Smooth muscle cell (in vitro differentiated cells): ENCODE measurements around the gene CARM1. TPM values are rescaled to one million over a fixed set of nuclear protein-coding genes. Genes with fewer than 3 reads are reported as not detected.

Experiments used
- DNase-seq: peaks from one replicate; lab custom pipeline; 2025; ENCODE audit not compliant: unreplicated experiment; lab: John Stamatoyannopoulos, UW
- H2AFZ ChIP-seq: fragments of 200-600 bp; sonication (generic); 2 replicates; pipeline ENCODE4 v1.6.0; 2016; ENCODE audit warnings: antibody characterized with exemption, low read depth, mild to moderate bottlenecking
- H3F3A ChIP-seq: fragments of 200-600 bp; sonication (generic); 2 replicates; pipeline ENCODE4 v1.6.0; 2017; ENCODE audit warnings: antibody characterized with exemption, low read depth
- H3K27ac ChIP-seq: fragments of 200-600 bp; sonication (generic); 2 replicates; pipeline ENCODE4 v1.5.1; 2016; ENCODE audit warnings: low read depth, mild to moderate bottlenecking
- H3K27me3 ChIP-seq: fragments of 200-600 bp; sonication (generic); 2 replicates; pipeline ENCODE4 v1.6.1; 2016; ENCODE audit warnings: low read depth, mild to moderate bottlenecking
- H3K36me3 ChIP-seq: fragments of 200-600 bp; sonication (generic); 2 replicates; pipeline ENCODE4 v1.5.1; 2016; ENCODE audit warnings: low read depth
- H3K4me1 ChIP-seq: fragments of 200-600 bp; sonication (generic); 2 replicates; pipeline ENCODE4 v1.5.1; 2016; ENCODE audit warnings: low read depth
- H3K4me2 ChIP-seq: fragments of 200-600 bp; sonication (generic); 2 replicates; pipeline ENCODE4 v1.6.0; 2016; ENCODE audit warnings: mild to moderate bottlenecking
- H3K4me3 ChIP-seq: fragments of 200-600 bp; sonication (generic); 2 replicates; pipeline ENCODE4 v1.5.1; 2016; ENCODE audit warnings: mild to moderate bottlenecking
- H3K79me2 ChIP-seq: fragments of 200-600 bp; sonication (generic); 2 replicates; pipeline ENCODE4 v1.6.0; 2016; ENCODE audit warnings: low read depth, mild to moderate bottlenecking
- H3K9ac ChIP-seq: fragments of 200-600 bp; sonication (generic); 2 replicates; pipeline ENCODE4 v1.6.0; 2016; ENCODE audit warnings: low read depth
- H3K9me3 ChIP-seq: fragments of 200-600 bp; sonication (generic); replicated peaks from 2 replicates; pipeline ENCODE4 v1.5.1; 2016; ENCODE audit warnings: low read depth
- H4K20me1 ChIP-seq: fragments of 200-600 bp; sonication (generic); 2 replicates; pipeline ENCODE4 v1.6.0; 2016; ENCODE audit warnings: low read depth
- WGBS: methylation state at CpG from one replicate; pipeline ENCODE4 v1.1.7; 2016; ENCODE audit warnings: low lambda C conversion rate; 5-methylcytosine and 5-hydroxymethylcytosine counted together
- polyA plus RNA-seq: library from polyadenylated mRNA; unstranded; fragments of >200 nt; fragmentation: Nextera tagmentation; extraction: Ambion mirVana; gene quantifications from 2 replicates; pipeline ENCODE4 v1.2.1, GENCODE V29; 2016
- total RNA-seq: library from RNA; depleted of rRNA; stranded (reverse); fragments of >200 nt; gene quantifications from 2 replicates; pipeline ENCODE4 v1.2.3, GENCODE V29; 2014
- TF ChIP-seq, protein P1 (sequence below): fragments of 200-600 bp; sonication (generic); IDR thresholded peaks from 2 replicates; pipeline ENCODE4 v1.5.1; 2017; ENCODE audit warnings: borderline replicate concordance, mild to moderate bottlenecking, antibody characterized with exemption; ENCODE audit not compliant: insufficient read depth, poor library complexity, severe bottlenecking

CARM1 gene
- total and polyA plus RNA-seq, 2 experiments from 2014 or later, result 22.7 to 39.3 TPM

DNA sequence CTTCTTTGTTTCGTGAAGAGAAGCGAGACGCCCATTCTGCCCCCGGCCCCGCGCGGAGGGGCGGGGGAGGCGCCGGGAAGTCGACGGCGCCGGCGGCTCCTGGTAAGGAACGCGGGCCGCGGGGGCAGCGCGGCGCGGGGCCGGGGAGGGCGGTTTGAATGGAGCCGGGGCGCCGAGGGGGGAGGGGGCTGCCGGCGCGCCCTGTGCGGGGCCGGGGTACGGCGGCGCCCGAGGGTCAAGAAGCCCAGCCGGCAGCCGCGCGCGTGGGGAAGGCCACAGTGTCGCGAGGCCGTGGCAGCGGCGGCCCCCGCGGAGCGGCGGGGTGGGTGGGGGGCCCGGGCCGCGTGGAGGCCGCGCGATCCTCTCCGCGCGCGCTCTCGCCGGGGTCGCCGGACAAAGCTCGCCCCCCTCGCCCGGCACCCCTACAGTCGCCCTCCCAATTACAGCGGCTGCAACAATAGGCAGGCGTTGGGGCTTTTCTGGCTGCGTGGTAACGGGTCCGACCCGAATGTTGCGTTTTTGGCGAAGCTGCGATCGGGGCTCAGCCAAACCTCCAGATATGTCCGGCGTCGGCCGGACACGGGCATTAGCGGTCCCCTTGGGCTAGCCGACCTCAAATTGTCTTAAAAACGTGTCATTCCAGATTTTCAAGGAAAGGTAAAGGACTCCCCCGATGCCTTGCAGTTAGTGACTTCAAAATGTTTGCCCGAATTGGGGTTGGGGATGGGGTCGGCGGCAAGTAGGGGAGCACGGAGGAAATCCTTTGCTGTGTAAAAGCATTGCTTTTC, 89.9 kb downstream of the CARM1 start:
- under 1% methylated on average over 28 of the region's 92 CpGs for WGBS
- TF ChIP-seq, protein P1, sequence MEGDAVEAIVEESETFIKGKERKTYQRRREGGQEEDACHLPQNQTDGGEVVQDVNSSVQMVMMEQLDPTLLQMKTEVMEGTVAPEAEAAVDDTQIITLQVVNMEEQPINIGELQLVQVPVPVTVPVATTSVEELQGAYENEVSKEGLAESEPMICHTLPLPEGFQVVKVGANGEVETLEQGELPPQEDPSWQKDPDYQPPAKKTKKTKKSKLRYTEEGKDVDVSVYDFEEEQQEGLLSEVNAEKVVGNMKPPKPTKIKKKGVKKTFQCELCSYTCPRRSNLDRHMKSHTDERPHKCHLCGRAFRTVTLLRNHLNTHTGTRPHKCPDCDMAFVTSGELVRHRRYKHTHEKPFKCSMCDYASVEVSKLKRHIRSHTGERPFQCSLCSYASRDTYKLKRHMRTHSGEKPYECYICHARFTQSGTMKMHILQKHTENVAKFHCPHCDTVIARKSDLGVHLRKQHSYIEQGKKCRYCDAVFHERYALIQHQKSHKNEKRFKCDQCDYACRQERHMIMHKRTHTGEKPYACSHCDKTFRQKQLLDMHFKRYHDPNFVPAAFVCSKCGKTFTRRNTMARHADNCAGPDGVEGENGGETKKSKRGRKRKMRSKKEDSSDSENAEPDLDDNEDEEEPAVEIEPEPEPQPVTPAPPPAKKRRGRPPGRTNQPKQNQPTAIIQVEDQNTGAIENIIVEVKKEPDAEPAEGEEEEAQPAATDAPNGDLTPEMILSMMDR, result no peak
- no peaks in the 10 kb centered on the region for H3K36me3 ChIP-seq
- H2AFZ ChIP-seq, result peak overlapping the region; percentile 84
- peak overlapping the region; percentile 98 for H3K4me2 ChIP-seq
- H3F3A ChIP-seq, result no peaks in the 10 kb centered on the region
- H3K9me3 ChIP-seq, result no peaks in the 10 kb centered on the region
- peak overlapping the region; percentile 87 for H3K9ac ChIP-seq
- H4K20me1 ChIP-seq, result peaks cover 42% of the 10 kb centered on the region
- H3K4me1 ChIP-seq, result peaks cover 4% of the 10 kb centered on the region
- H3K27me3 ChIP-seq, result no peaks in the 10 kb centered on the region
- DNase-seq, result no peak
- H3K4me3 ChIP-seq, result peak overlapping the region; percentile 100
- peaks cover 57% of the 10 kb centered on the region for H3K79me2 ChIP-seq
- H3K27ac ChIP-seq, result peak overlapping the region; percentile 76

DNA sequence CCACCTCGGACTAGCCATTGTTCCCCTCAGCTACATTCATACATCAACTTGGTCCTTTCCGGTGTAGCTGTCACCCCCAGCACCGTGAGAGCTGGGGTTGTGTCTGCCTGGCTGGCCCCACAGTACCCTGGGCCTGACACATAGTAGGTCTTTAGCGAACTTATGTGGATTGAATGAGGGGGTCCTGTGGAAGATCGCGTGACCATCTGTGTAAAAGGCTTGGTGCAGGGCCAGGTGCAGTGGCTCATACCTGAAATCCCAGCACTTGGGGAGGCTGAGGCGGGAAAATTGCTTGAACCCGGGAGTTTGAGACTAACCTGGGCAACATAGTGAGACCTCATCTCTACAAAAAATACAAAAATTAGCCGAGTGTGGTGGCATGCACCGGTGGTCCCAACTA, 91.5 kb downstream of the CARM1 start:
- peak overlapping the region; percentile 98 for H3K4me2 ChIP-seq
- peaks cover 73% of the 10 kb centered on the region for H3K79me2 ChIP-seq
- TF ChIP-seq, protein P1, result no peak
- WGBS, result 93% methylated on average over 10 of the region's 10 CpGs
- peak overlapping the region; percentile 100 for H3K4me3 ChIP-seq
- no peak overlapping the region for H2AFZ ChIP-seq
- H3K27me3 ChIP-seq, result no peaks in the 10 kb centered on the region
- H3F3A ChIP-seq, result no peaks in the 10 kb centered on the region
- H3K27ac ChIP-seq, result no peak overlapping the region
- no peak overlapping the region for H3K9ac ChIP-seq
- no peaks in the 10 kb centered on the region for H3K9me3 ChIP-seq
- H4K20me1 ChIP-seq, result peaks cover 58% of the 10 kb centered on the region
- DNase-seq, result no peak
- peaks cover 4% of the 10 kb centered on the region for H3K4me1 ChIP-seq
- no peaks in the 10 kb centered on the region for H3K36me3 ChIP-seq

GRCh38 chr19:10963865-10964264, 92.5 kb downstream of the CARM1 start:
- Histone ChIP-seq H3K27me3 (no peaks in the 10 kb centered on the region), H3K4me3 (no peak overlapping the region), H3K4me1 (peaks cover 4% of the 10 kb centered on the region), H2AFZ (no peak overlapping the region), H4K20me1 (peaks cover 68% of the 10 kb centered on the region), H3K9me3 (no peaks in the 10 kb centered on the region), H3K36me3 (no peaks in the 10 kb centered on the region), H3K9ac (no peak overlapping the region), H3K4me2 (no peak overlapping the region), H3K79me2 (peaks cover 83% of the 10 kb centered on the region), H3F3A (no peaks in the 10 kb centered on the region), H3K27ac (no peak overlapping the region)
- DNase-seq, result no peak
- 79% methylated on average over 4 of the region's 4 CpGs for WGBS
- TF ChIP-seq, protein P1, result no peak

- 98% methylated on average over 4 of the region's 4 CpGs for WGBS
- H3K79me2 ChIP-seq, result peaks cover 90% of the 10 kb centered on the region
- TF ChIP-seq, protein P1, result peak; percentile 10
- no peaks in the 10 kb centered on the region for H3K27me3 ChIP-seq
- H2AFZ ChIP-seq, result no peak overlapping the region
- no peak overlapping the region for H3K27ac ChIP-seq
- H3F3A ChIP-seq, result no peaks in the 10 kb centered on the region
- DNase-seq, result no peak
- H3K4me2 ChIP-seq, result no peak overlapping the region
- peaks cover 77% of the 10 kb centered on the region for H4K20me1 ChIP-seq
- H3K9me3 ChIP-seq, result no peaks in the 10 kb centered on the region
- H3K9ac ChIP-seq, result no peak overlapping the region
- peaks cover 4% of the 10 kb centered on the region for H3K4me1 ChIP-seq
- H3K36me3 ChIP-seq, result no peaks in the 10 kb centered on the region
- H3K4me3 ChIP-seq, result no peak overlapping the region
These were observed 93.5 kb downstream of the CARM1 start for GRCh38 chr19:10964903-10965302.
